GM21529 (cell line): Measurements from ENCODE around the gene ZNF438.
"Not testable (repeated sequence)": the region's sequence is repeated elsewhere in the genome, so short reads cannot be mapped to it uniquely, and the experiment has no call there.

Source experiments
- ATAC-seq: cut with Tn5 transposase; IDR thresholded peaks from one replicate; pipeline ENCODE4 v1.9.1; 2021; ENCODE audit not compliant: unreplicated experiment

ZNF438 gene

DNA sequence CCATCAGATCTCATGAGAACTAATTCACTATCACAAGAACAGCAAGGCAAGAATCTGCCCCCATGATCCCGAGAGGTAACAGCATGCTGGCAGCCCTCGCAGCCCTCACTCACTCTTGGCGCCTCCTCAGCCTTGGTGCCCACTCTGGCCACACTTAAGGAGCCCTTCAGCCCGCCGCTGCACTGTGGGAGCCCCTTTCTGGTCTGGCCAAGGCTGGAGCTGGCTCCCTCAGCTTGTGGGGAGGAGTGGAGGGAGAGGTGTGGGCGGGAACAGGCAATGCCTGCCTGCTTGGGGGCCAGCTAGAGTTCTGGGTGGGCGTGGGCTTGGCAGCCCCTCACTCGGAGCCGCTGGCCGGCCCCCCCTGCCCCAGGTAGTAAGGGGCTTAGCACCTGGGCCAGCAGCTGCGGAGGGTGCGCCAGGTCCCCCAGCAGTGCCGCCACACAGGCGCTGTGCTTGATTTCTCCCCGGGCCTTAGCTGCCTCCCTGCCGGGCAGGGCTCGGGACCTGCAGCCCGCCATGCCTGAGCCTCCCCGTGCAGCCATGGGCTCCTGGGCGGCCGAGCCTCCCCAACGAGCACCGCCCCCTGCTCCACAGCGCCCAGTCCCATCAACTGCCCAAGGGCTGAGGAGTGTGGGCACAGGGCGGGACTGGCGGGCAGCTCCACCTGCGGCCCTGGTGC is 24.0 kb upstream of the ZNF438 start:
- ATAC-seq = no peak

- no peak for ATAC-seq
Measured at GRCh38 chr10:31051703-31052102, 20.0 kb upstream of the ZNF438 start.

GRCh38 chr10:31042670-31043069 is 11.0 kb upstream of the ZNF438 start:
- no peak for ATAC-seq

- no peak for ATAC-seq
Measured at GRCh38 chr10:31041011-31041410, 9.3 kb upstream of the ZNF438 start.

- ATAC-seq = not testable (repeated sequence)
Measured at GRCh38 chr10:31039006-31039405, 7.3 kb upstream of the ZNF438 start.

DNA sequence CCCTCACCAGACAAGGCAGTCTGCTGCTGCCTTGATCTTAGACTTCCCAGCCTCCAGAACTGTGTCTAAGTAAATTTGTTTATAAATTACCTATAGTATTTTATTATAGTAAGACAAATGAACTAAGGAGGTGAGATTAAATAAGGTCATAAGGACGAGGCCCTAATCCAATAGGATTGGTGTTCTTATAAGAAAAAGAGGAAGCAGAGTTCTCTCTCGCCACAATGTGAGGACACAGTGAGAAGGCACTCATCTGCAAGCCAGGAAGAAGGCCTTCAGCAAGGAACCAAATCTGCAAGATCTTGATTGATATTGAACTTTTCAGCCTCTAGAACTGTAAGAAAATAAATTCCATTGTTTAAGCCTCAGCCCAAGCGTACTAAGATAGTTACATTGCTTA is 6.1 kb upstream of the ZNF438 start:
- ATAC-seq = no peak

GRCh38 chr10:31036209-31036608 is 4.5 kb upstream of the ZNF438 start:
- ATAC-seq = no peak

DNA sequence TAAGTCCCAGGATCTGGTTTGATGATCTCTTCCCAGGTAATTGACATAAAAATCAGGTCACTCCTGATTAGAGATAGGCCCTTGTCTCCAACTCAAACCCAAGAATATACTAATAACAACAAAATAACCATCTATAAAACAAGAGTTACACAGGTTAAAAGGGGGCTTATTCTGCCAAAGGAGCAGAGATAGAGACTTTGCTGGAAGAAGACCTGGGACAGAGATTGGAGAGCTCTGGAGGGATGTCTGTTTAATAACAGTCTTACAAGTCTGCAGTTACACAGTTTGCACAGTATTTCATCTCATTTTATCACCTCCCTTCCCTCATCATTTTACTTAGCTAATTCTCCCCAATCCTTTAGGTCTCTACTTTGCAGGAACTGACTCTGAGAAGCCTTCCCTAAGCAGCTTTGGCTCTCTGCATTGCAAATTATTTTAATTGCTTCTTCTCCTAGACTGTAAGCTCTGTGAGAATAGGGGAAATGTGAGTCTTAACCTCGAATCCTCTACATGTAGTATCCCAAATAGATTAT is 3.7 kb upstream of the ZNF438 start:
- ATAC-seq = no peak

DNA sequence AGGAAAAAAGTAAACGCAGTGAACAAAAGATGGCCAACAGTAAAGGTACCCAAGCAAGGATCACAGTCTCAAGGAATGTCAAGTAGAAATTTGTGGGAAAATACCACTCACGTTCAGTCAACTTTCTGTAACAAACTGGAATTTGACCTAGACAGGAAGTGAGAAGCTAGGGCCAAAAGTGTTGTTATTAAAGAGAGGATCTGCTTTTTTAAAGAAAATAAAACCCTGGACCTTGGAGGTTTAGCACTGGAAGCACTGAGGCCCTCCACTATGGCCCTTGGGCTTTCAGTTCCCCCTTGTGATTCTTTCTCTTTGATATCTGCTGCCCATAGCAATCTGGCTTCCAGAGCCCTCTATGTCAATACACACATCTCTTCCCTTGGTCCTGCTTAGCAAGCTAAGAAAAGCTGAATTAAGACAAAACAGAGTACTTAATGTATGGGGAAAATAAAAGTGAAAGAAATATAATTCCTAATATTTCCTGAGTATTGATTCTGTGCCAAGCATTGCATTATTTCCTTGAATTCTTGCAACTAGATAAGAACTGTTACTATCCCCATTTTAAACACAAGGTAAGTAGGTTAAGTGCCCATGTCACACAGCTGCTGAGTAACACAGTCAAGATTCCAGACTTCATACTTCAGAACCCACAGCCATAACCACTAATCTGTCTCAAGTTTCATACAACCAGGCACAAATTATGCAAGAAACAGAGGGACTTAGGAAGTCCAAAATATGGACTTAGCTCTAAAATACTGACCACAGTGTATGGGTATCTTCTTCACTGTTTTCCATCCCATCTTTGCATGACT is 2.6 kb upstream of the ZNF438 start:
- ATAC-seq = no peak

GRCh38 chr10:31033147-31033546 is 1.5 kb upstream of the ZNF438 start:
- no peak for ATAC-seq

- peak; percentile 84 for ATAC-seq
Measured at GRCh38 chr10:31032258-31033132, 830 bp upstream of the ZNF438 start.

GRCh38 chr10:31031205-31031557 is 484 bp downstream of the ZNF438 start:
- ATAC-seq = no peak

GRCh38 chr10:31030800-31031199 is 865 bp downstream of the ZNF438 start:
- ATAC-seq = no peak

- ATAC-seq = no peak
Measured at GRCh38 chr10:31030260-31030659, 1.4 kb downstream of the ZNF438 start.

DNA sequence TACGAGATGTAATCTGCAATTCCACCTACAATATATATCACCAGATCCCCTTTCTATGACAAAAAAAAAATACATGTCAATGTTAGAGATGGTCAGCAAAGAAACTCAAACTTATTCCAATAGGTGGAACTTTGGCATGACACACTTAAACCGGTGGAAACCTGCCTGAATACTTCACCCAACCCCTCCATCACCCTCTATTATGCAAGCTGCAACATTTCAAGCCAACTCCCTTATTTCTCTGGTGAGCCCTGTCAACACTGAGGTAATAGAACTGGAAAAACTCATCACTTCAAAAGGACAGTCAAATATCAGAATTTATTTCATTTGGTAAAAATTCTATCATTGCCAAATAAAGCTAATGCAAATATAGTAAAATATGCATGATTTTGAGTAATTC is 3.6 kb downstream of the ZNF438 start:
- ATAC-seq = no peak

DNA sequence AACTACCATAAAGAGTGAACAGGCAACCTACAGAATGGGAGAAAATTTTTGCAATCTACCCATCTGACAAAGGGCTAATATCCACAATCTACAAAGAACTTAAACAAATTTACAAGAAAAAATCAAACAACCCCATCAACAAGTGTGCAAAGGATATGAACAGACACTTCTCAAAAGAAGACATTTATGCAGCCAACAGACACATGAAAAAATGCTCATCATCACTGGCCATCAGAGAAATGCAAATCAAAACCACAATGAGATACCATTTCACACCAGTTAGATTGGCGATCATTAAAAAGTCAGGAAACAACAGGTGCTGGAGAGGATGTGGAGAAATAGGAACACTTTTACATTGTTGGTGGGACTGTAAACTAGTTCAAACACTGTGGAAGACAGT is 5.4 kb downstream of the ZNF438 start:
- not testable (repeated sequence) for ATAC-seq

DNA sequence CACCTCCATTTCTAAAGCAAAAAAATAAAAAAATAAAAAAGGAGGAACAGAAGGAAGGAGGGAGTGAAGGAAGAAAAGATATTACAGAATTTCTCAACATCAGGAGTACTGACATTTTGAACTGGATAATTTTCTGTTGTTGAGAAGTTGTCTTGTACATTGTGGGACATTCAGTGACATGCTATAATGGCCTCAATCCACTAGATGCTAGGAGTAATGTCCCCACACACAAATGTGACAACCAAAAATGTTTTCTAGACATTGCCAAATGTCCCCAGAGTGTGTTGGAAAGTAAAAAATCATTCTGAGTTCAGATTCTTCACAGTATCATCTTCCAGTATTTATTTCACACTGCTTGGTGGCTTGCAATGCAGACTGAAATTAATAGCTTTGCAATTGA is 6.5 kb downstream of the ZNF438 start:
- ATAC-seq = no peak

GRCh38 chr10:31023558-31023957 is 8.1 kb downstream of the ZNF438 start:
- ATAC-seq = no peak

GRCh38 chr10:31020209-31020608 is 11.5 kb downstream of the ZNF438 start:
- ATAC-seq = no peak

- ATAC-seq = no peak
Measured at GRCh38 chr10:31018962-31019361, 12.7 kb downstream of the ZNF438 start.

- ATAC-seq = no peak
Measured at GRCh38 chr10:31018356-31018750, 13.3 kb downstream of the ZNF438 start.
